Activated T-helper 1 cell treated with anti-CD3 and anti-CD28 coated beads, Interleukin-12 subunit alpha, Interleukin-12 subunit beta, Interleukin-2, Interleukin-4 antibody, amounts not matched to agents 30 ng/mL and 10 ng/mL and 1 ng/mL, durations not matched to agents 14 hours and 24 hours and 36 hours (primary cell): ENCODE measurements around the gene CHKA. TPM values are rescaled to one million over a fixed set of nuclear protein-coding genes. Genes with fewer than 3 reads are reported as not detected.

Experiments used
- DNase-seq: peaks from one replicate; pipeline ENCODE4 v3.0.0; 2021; ENCODE audit warnings: low spot score
- H3K27ac Mint-ChIP-seq: one replicate; pipeline ENCODE4 v1.8.0; 2021; ENCODE audit warnings: mild to moderate bottlenecking, mixed read lengths
- H3K27me3 Mint-ChIP-seq: one replicate; pipeline ENCODE4 v1.8.0; 2022; ENCODE audit warnings: mild to moderate bottlenecking, moderate library complexity, mixed read lengths; ENCODE audit not compliant: insufficient read depth
- H3K36me3 Mint-ChIP-seq: one replicate; pipeline ENCODE4 v1.8.0; 2021; ENCODE audit warnings: low read depth, mixed read lengths
- H3K4me1 Mint-ChIP-seq: one replicate; pipeline ENCODE4 v1.8.0; 2021; ENCODE audit warnings: low read depth, mixed read lengths
- H3K4me3 Mint-ChIP-seq: one replicate; pipeline ENCODE4 v1.8.0; 2021; ENCODE audit warnings: mild to moderate bottlenecking, moderate library complexity, mixed read lengths
- H3K9me3 Mint-ChIP-seq: one replicate; pipeline ENCODE4 v1.8.0; 2021; ENCODE audit warnings: mixed read lengths
- intact Hi-C: fragments of 100-400 bp; cut with micrococcal nuclease; formaldehyde crosslinking; loops from one replicate; pipeline ENCODE4 v1.15.1; 2024
- total RNA-seq: library from RNA; stranded (reverse); gene quantifications from 2 replicates; pipeline ENCODE4 v1.2.3, GENCODE V29; 2022

CHKA gene
- total RNA-seq, 1 donor from 2014 or later = 13.7 TPM

DNA sequence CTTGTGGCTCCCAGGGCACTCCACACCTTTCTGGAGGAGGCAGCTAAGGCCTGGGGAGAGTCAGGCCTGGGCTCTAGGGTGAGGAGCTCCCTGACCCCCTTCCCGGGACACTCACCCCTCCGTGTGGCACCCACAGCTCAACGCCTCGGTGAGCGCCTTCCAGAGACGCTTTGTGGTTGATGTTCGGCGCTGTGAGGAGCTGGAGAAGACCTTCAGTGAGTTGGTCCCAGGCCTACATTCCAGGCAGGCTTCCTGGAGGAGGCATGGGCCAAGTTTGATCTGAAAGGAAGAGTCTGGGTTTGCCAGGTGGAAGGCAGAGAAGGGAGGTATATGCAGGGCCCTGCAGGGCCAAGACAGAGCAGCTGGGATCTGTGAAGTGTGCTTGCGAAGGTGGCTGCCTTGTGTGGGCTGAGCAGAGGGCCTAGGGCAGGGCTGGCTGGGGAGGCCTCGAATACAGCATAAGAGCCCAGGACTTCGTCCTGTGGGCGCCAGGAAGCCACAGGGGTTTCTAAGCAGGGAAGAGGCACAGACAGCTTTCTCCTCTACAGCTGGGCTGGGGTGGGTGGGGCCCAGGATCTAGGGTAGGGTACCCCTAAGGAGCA, 79.5 kb downstream of the CHKA start:
- intact Hi-C loops = no loop called here
- Mint-ChIP-seq H3K9me3 (no peaks in the 10 kb centered on the region), H3K27ac (peak overlapping the region; percentile 48), H3K27me3 (no peaks in the 10 kb centered on the region), H3K4me1 (peaks cover 9% of the 10 kb centered on the region), H3K4me3 (peak overlapping the region; percentile 51), H3K36me3 (peaks cover 5% of the 10 kb centered on the region)
- no peak for DNase-seq

DNA sequence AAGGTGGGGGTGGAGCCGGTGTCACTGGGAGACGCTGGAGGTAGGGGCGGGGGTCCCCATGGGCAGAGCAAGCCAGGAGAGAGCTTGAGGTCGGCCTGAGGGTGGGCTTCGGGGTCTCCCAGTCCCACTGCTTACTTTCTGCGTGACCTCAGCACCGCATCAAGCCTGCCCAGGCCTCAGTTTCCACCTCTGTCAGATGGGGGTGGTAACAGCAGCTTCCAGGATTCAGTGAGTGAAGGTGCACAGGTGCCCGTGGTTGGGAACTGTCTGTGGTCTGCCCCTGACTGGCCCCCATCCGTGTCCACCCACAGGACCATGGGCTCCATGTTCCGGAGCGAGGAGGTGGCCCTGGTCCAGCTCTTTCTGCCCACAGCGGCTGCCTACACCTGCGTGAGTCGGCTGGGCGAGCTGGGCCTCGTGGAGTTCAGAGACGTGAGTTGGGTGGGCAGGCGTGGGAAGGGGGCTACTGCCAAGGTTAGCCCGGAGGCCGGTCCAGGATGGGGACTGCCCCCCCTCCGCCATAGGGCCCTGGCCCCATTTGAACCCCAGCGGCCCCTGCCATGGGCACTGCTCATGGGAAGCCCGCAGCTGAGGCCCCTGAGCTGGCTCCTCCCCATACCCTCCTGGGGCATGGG, 80.1 kb downstream of the CHKA start:
- peaks cover 4% of the 10 kb centered on the region for H3K36me3 Mint-ChIP-seq
- H3K4me1 Mint-ChIP-seq = peaks cover 11% of the 10 kb centered on the region
- DNase-seq = no peak
- H3K9me3 Mint-ChIP-seq = no peaks in the 10 kb centered on the region
- peak overlapping the region; percentile 94 for H3K27ac Mint-ChIP-seq
- no peaks in the 10 kb centered on the region for H3K27me3 Mint-ChIP-seq
- peak overlapping the region; percentile 93 for H3K4me3 Mint-ChIP-seq
- intact Hi-C loops = loop anchor here (1.0 kb wide), 1 partner anchor 37 kb away; the partner anchor contains the start of gene UNC93B1

DNA sequence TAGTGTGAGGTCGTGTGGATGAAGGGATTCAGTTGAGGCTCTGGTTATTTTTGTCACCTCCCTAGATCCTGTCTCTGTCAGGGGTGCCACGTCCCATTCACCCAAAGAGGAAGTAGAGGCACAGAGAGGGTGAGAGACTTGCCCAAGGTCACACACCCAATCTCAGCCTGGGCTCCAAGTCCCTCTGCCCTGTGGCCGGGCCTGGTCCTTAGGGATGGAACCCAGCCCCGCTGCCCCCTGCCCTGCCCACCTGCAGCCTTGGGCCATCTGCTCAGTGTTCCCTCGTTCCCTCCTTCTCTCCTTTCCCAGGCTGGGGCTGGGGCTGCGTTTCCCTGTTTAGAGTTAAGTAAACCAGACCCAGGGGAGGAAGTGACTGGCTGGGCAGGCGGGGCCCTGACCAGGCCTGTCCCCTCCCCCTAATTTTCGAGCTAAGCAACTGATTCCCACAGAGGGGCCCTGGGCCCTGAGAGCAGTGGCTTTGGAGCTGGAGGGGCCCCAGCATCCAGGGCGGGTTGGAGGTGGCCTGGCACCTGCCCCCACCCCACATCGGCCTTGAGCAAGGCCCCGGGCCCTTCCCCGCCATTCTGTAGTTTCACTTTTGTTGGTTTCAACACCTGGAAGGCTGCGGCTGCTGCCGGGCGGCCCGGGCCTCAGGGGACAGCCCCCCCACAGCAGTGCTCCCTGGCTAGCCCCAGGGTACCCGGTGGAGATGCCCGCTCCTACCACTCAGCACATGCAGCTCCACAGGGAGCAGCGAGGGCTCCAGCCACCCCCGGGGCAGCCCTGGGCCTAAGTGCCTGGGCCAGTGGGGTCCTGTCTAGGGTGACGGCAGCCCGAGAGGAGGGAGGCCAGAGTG, 80.9 kb downstream of the CHKA start:
- Mint-ChIP-seq H3K27me3 (no peaks in the 10 kb centered on the region), H3K36me3 (peaks cover 4% of the 10 kb centered on the region), H3K4me3 (peak overlapping the region; percentile 93), H3K9me3 (no peaks in the 10 kb centered on the region), H3K27ac (peak overlapping the region; percentile 94), H3K4me1 (peaks cover 11% of the 10 kb centered on the region)
- intact Hi-C loops = loop anchor here (1.0 kb wide), 1 partner anchor 36 kb away; the partner anchor contains the start of gene UNC93B1
- peak; percentile 55 for DNase-seq

DNA sequence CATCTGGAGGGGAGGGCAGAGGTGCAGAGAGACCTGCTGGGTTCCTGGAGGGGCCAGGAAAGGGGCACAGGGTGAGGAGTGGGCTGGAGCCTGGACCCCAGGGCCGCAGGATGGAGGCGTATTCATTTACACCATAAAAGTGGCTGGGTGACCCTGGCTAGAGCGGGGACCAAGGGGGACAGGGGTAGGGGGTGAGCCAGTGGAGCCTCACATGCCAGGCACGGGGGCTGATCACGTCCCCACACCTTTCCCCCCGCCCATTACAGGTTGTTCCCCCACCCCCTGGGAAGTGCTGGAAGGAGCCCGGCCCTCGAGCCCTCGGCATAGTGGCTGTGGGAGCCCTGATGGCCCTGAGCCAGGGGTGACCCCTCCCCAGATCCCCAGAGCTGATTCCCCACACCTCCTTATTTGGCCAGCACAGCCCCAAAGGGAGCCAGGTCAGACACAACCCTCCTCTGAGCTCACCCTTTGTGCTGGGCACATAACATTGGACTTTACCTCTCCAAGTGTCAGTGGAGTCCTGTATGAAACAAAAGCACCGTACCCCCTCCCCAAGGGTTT, 81.6 kb downstream of the CHKA start:
- no peaks in the 10 kb centered on the region for H3K9me3 Mint-ChIP-seq
- peak overlapping the region; percentile 94 for H3K27ac Mint-ChIP-seq
- intact Hi-C loops = loop anchor here (1.0 to 2.0 kb wide), 3 partner anchors 9 to 81 kb away; partner anchors contain the start of genes CHKA, NDUFS8 and UNC93B1
- peaks cover 11% of the 10 kb centered on the region for H3K4me1 Mint-ChIP-seq
- H3K36me3 Mint-ChIP-seq = peaks cover 4% of the 10 kb centered on the region
- H3K4me3 Mint-ChIP-seq = peak overlapping the region; percentile 93
- H3K27me3 Mint-ChIP-seq = no peaks in the 10 kb centered on the region
- DNase-seq = no peak

DNA sequence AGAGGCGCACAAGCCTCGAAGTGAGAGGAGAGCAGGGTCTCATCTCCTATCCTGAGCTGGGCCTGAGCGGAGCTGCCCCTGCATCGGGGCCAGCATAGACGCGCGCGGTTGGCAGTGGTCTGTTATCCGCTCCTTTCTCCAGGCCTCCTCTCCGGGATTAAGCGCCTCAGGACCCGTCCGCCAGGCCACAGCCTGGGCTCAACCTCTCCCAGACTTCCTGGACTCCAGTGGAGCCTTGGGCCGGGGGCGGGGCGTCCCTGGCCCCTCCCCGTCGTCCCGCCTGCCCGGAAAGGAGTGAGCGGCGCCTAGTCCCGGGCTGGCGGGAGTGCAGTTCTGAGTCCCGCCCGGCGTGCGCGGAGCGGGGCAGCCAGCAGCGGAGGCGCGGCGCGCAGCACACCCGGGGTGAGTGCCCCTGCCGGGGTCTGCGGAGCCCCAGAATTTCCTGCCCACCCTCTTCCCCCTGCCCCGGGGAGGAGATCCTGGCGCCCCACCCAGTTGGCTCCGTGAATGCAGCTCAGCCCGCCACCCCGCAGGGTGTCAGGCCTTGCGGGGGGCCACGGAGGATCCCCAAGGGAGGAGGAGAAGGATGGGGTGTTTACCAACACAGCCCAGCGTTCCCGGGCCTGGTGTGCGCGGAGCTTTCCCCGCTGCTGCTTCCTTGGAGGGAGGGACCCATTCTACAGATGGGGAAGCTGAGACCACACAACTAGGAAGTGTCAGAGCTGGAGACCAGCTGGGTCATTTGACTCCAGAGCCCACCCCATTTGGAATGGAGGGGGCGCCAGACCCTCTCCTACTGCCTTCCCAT, 82.3 kb downstream of the CHKA start, which contains the start of gene TCIRG1:
TSS of gene TCIRG1 (plus strand) at position 308 of the 808 bp plus-strand sequence. CDS start 2,247 bp downstream, outside the sequence.
- H3K27me3 Mint-ChIP-seq = no peaks in the 10 kb centered on the region
- peak; percentile 54 for DNase-seq
- peaks cover 11% of the 10 kb centered on the region for H3K4me1 Mint-ChIP-seq
- H3K36me3 Mint-ChIP-seq = peaks cover 4% of the 10 kb centered on the region
- H3K9me3 Mint-ChIP-seq = no peaks in the 10 kb centered on the region
- H3K4me3 Mint-ChIP-seq = peak within 1 kb of the TSS; percentile 93
- peak within 1 kb of the TSS; percentile 94 for H3K27ac Mint-ChIP-seq
- intact Hi-C loops = loop anchor here (1.0 to 2.0 kb wide), 2 partner anchors 9 to 82 kb away; partner anchors contain the start of genes CHKA and NDUFS8

DNA sequence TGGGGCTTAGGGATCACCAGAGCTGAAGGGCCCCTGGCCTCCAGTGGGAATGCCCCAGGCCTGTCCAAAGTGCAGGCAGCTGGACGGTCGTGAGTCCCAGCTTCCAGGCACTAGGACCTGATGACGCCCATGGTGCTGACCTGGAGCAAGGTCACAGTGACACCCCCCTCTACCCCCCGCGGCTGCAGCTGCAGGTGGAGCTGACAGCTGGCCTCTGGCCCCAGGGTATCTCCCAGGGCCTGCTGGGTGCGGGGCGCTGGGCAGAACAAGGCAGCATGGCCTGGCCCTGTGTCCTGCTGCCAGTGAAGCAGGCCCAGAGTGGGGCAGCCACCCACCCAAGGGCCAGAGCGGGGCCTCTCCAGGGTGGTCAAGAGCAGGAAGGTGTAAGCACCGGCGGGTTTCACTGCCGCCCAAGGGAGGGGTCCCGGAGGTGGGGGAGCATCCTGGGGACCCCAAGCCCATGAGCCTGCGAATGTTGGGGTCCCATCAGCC, 82.9 kb downstream of the CHKA start:
- H3K36me3 Mint-ChIP-seq = peaks cover 4% of the 10 kb centered on the region
- no peaks in the 10 kb centered on the region for H3K9me3 Mint-ChIP-seq
- no peak for DNase-seq
- H3K4me1 Mint-ChIP-seq = peaks cover 11% of the 10 kb centered on the region
- no peaks in the 10 kb centered on the region for H3K27me3 Mint-ChIP-seq
- no peak overlapping the region for H3K27ac Mint-ChIP-seq
- peak overlapping the region; percentile 93 for H3K4me3 Mint-ChIP-seq
- intact Hi-C loops = loop anchor here (2.0 kb wide), 1 partner anchor 83 kb away; the partner anchor contains the start of gene CHKA

DNA sequence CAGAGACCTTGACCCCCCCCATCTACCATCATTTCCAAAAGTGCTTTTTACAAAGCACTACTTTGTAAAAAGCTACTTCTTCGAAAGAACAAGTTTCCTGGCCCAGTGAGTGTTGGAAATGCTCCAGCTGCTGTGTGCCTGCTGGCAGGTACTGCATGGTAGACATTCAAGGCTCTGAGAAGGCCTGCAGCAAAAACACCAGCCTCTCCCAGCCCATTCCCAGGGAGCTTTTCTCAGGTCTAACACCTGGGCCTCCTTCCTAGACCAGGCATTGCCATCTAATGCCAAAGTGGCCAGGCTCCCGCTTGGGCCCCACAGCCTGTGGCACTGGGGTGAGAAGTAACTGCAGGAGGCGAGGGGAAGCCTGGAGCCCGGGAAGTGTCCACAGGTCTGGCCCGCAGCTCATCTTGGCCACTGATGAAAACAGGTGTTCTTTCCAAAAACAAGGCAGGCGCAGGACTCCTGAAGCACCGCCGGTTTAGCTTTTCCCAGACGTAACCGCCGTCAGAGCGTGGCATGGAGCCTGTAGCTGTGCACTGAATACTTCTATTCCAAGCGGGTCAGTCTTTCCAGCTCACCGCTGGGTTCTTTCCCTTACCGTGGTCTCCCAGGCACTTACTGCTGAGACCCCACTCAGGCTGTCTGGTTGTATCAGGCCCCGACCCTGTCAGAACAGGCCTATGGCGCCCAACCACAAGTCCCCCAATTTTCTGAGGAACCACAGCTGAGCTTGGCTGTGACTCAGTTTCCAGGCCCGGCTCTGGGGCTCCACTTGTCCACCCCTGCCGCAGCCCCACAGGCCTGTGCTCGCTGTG, 83.6 kb downstream of the CHKA start:
- Mint-ChIP-seq H3K36me3 (peaks cover 4% of the 10 kb centered on the region), H3K9me3 (no peaks in the 10 kb centered on the region), H3K4me1 (peaks cover 11% of the 10 kb centered on the region), H3K27ac (peak overlapping the region; percentile 71), H3K27me3 (no peaks in the 10 kb centered on the region), H3K4me3 (peak overlapping the region; percentile 63)
- no peak for DNase-seq
- intact Hi-C loops = loop anchor here (2.0 kb wide), 1 partner anchor 83 kb away; the partner anchor contains the start of gene CHKA

DNA sequence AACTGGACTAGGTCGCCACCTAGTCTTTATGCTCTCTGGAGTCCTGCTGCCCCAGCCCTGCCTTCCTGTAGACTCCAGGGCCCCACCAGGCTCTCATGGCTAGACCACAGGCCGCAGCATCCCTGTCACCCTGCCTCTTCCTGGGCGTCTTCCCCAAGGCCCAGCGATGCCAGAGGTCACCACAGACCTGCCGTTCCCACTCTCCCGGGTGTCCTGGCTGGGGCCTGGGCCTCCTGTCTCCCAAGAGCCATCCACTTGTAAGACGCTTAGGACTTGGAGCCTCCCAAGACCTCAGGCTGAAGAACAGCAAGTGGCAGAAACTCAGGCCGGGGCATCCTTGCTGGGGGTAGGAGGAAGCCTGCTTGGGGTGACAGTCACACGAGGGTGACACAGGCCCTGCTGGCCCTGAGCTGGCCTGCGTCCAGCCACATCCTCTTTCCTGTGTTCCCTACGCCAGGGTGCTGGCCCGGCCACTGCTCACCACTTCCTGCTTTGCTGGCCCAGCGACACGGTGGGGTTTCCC, 84.4 kb downstream of the CHKA start:
- Mint-ChIP-seq H3K9me3 (no peaks in the 10 kb centered on the region), H3K4me1 (peaks cover 12% of the 10 kb centered on the region), H3K36me3 (peaks cover 4% of the 10 kb centered on the region), H3K4me3 (peak overlapping the region; percentile 63), H3K27ac (peak overlapping the region; percentile 71), H3K27me3 (no peaks in the 10 kb centered on the region)
- intact Hi-C loops = no loop called here
- DNase-seq = no peak

DNA sequence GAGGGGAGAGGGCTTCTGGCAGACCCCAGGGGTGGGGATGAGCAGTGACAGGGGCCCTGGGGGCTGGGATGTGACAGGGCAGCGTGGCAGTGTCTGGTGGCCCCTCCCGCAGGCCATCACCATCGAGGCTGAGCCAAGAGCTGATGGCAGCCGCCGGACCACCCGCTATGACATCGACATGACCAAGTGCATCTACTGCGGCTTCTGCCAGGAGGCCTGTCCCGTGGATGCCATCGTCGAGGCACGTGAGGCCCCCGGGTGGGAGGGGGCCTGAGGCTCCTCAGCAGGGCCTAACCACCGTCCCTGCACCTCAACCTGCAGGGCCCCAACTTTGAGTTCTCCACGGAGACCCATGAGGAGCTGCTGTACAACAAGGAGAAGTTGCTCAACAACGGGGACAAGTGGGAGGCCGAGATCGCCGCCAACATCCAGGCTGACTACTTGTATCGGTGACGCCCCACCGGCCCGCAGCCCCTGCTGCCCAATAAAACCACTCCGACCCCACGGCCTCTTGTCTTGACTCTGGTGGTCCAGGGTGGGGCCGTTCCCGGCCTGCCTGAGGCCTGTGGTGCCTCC, 85.0 kb downstream of the CHKA start:
- Mint-ChIP-seq H3K9me3 (no peaks in the 10 kb centered on the region), H3K36me3 (peaks cover 2% of the 10 kb centered on the region), H3K27ac (no peak overlapping the region), H3K27me3 (no peaks in the 10 kb centered on the region), H3K4me3 (no peak overlapping the region), H3K4me1 (peaks cover 18% of the 10 kb centered on the region)
- intact Hi-C loops = no loop called here
- DNase-seq = no peak

DNA sequence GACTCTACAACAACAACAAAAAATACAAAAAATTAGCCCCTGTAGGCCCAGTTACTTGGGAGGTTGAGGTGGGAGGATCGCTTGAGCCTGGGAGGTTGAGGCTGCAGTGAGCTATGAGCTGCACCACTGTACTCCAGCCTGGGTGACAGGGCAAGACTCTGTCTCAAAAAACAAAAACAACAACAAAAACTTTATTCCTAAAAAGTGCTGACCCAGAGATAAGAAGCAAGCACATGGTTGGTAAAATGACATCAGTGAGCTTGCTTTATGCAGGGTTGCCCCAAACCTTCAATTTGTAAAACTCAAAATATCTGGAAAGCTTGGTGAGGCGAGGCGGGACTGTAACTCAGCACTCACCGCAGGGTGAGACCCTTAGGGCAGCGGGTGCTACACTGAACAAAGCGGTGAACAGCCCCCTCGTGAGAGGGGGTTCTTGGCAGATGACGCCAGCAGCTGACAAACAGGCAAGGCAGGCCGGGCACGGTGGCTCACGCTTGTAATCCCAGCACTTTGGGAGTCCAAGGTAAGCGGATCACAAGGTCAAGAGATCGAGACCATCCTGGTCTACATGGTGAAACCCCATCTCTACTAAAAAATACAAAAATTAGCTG, 85.8 kb downstream of the CHKA start:
- H3K4me1 Mint-ChIP-seq = peaks cover 18% of the 10 kb centered on the region
- no peaks in the 10 kb centered on the region for H3K9me3 Mint-ChIP-seq
- no peaks in the 10 kb centered on the region for H3K27me3 Mint-ChIP-seq
- intact Hi-C loops = no loop called here
- H3K36me3 Mint-ChIP-seq = peaks cover 2% of the 10 kb centered on the region
- no peak overlapping the region for H3K27ac Mint-ChIP-seq
- no peak for DNase-seq
- peak overlapping the region; percentile 7 for H3K4me3 Mint-ChIP-seq
